DOHH2 (cell line): ENCODE results near the gene GLRX5.

Experiments used
- H3F3A ChIP-seq: fragments of 200-600 bp; sonication (generic), shearing (Covaris generic); 2 replicates; pipeline ENCODE4 v1.6.0; 2016; ENCODE audit warnings: antibody characterized with exemption, mild to moderate bottlenecking; ENCODE audit not compliant: control insufficient read depth, insufficient read depth
- H3K27ac ChIP-seq: fragments of 200-600 bp; sonication (generic); 2 replicates; pipeline ENCODE4 v1.5.1; 2014; ENCODE audit warnings: low read depth, mild to moderate bottlenecking, low read length, moderate library complexity
- H3K27me3 ChIP-seq: fragments of 200-600 bp; sonication (generic); 2 replicates; pipeline ENCODE4 v1.6.1; 2014; ENCODE audit warnings: mild to moderate bottlenecking, low read length, mixed read lengths; ENCODE audit not compliant: control insufficient read depth
- H3K36me3 ChIP-seq: fragments of 200-600 bp; sonication (generic); 2 replicates; pipeline ENCODE4 v1.6.1; 2014; ENCODE audit warnings: mild to moderate bottlenecking, low read length, moderate library complexity, mixed read lengths; ENCODE audit not compliant: control insufficient read depth
- H3K4me1 ChIP-seq: fragments of 200-600 bp; sonication (generic); 2 replicates; pipeline ENCODE4 v1.6.1; 2014; ENCODE audit warnings: mild to moderate bottlenecking, low read length, mixed read lengths; ENCODE audit not compliant: control insufficient read depth
- H3K4me2 ChIP-seq: fragments of 200-600 bp; sonication (generic); 2 replicates; pipeline ENCODE4 v1.6.0; 2014; ENCODE audit warnings: mild to moderate bottlenecking, low read length, moderate library complexity
- H3K4me3 ChIP-seq: fragments of 200-600 bp; sonication (generic); 2 replicates; pipeline ENCODE4 v1.5.1; 2014; ENCODE audit warnings: mild to moderate bottlenecking, low read length, mixed read lengths
- H3K79me2 ChIP-seq: fragments of 200-600 bp; sonication (generic); 2 replicates; pipeline ENCODE4 v1.6.1; 2014; ENCODE audit warnings: mild to moderate bottlenecking, low read length, mixed read lengths; ENCODE audit not compliant: control insufficient read depth
- H3K9me2 ChIP-seq: fragments of 200-600 bp; sonication (generic); replicated peaks from 2 replicates; pipeline ENCODE4 v1.6.1; 2014; ENCODE audit warnings: mild to moderate bottlenecking, low read length, mixed read lengths; ENCODE audit not compliant: control insufficient read depth
- H3K9me3 ChIP-seq: fragments of 200-600 bp; sonication (generic); 2 replicates; pipeline ENCODE4 v1.6.1; 2014; ENCODE audit warnings: antibody characterized with exemption, low read length, mixed read lengths; ENCODE audit not compliant: control insufficient read depth, insufficient read depth
- H4K20me1 ChIP-seq: fragments of 200-600 bp; sonication (generic); 2 replicates; pipeline ENCODE4 v1.6.0; 2014; ENCODE audit warnings: low read depth, mild to moderate bottlenecking, antibody characterized with exemption, low read length, moderate library complexity; ENCODE audit not compliant: control insufficient read depth, insufficient read depth
- EZH2phosphoT487 ChIP-seq: fragments of 200-600 bp; sonication (generic); IDR thresholded peaks from 2 replicates; pipeline ENCODE4 v1.6.1; 2017; ENCODE audit warnings: borderline replicate concordance, mild to moderate bottlenecking, antibody characterized with exemption, low read length, moderate library complexity, mixed read lengths
- TF ChIP-seq, protein P1 (sequence below): fragments of 200-600 bp; sonication (generic); IDR thresholded peaks from one replicate; pipeline ENCODE4 v1.5.1; 2014; ENCODE audit warnings: antibody characterized with exemption, mild to moderate bottlenecking, low read depth, low read length; ENCODE audit not compliant: poor library complexity, severe bottlenecking

Gene GLRX5

GRCh38 chr14:95573313-95573712 is 38.5 kb downstream of the GLRX5 start:
- TF ChIP-seq, protein P1, sequence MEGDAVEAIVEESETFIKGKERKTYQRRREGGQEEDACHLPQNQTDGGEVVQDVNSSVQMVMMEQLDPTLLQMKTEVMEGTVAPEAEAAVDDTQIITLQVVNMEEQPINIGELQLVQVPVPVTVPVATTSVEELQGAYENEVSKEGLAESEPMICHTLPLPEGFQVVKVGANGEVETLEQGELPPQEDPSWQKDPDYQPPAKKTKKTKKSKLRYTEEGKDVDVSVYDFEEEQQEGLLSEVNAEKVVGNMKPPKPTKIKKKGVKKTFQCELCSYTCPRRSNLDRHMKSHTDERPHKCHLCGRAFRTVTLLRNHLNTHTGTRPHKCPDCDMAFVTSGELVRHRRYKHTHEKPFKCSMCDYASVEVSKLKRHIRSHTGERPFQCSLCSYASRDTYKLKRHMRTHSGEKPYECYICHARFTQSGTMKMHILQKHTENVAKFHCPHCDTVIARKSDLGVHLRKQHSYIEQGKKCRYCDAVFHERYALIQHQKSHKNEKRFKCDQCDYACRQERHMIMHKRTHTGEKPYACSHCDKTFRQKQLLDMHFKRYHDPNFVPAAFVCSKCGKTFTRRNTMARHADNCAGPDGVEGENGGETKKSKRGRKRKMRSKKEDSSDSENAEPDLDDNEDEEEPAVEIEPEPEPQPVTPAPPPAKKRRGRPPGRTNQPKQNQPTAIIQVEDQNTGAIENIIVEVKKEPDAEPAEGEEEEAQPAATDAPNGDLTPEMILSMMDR, result no peak
- no peak for TF ChIP-seq EZH2phosphoT487
- Histone ChIP-seq H3K27ac (no peak overlapping the region), H3K27me3 (peaks cover 80% of the 10 kb centered on the region)

DNA sequence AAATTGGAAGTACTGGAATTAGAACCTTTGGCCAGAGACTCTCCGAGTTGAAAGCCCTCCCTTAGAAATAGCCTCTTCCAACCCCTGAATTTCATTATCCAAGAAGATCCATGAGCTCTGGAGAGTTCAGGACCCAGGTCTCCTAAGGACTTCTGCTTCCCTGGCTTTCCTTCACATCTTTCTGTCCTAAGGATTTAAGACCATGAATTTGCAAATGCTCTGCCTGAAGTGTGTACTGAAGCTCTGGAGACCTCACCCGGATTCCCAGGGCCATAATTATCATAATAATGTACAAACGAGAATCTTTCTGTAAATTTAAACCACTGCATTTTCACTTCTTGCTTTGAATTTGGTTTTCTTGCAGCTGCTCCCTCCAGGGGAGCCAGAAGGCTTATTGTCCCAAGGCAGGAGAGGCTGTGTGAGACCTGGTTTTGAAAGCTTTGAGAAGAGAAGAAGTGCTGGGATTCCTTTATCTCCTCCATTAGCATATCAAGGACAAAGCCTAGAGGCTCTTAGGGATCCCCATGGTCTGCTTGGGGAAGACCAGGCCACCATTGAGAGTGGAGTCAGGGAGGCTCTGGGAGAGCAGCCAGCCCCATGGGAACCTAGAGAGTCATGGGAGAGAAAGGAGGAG is 41.1 kb downstream of the GLRX5 start:
- no peaks in the 10 kb centered on the region for H3K36me3 ChIP-seq
- H3K27ac ChIP-seq, result no peak overlapping the region
- peaks cover 73% of the 10 kb centered on the region for H3K27me3 ChIP-seq
- peak overlapping the region; percentile 53; the same call in 1 of the 2 replicates for H3K4me3 ChIP-seq
- no peaks in the 10 kb centered on the region for H3K9me2 ChIP-seq
- H3K4me2 ChIP-seq, result peak overlapping the region; percentile 77
- H4K20me1 ChIP-seq, result peaks cover 7% of the 10 kb centered on the region; the same call in 1 of the 2 replicates
- no peak for TF ChIP-seq EZH2phosphoT487
- TF ChIP-seq, protein P1, result no peak
- no peaks in the 10 kb centered on the region for H3K79me2 ChIP-seq
- H3K4me1 ChIP-seq, result peaks cover 46% of the 10 kb centered on the region
- no peaks in the 10 kb centered on the region for H3K9me3 ChIP-seq
- peaks cover 6% of the 10 kb centered on the region; the same call in 1 of the 2 replicates for H3F3A ChIP-seq

More at GRCh38 chr14:95573313-95573712, 38.5 kb downstream of the GLRX5 start:
- Histone ChIP-seq H3K4me3 (no peak overlapping the region), H3K4me1 (peaks cover 41% of the 10 kb centered on the region), H3K4me2 (no peak overlapping the region), H3K36me3 (no peaks in the 10 kb centered on the region), H3K9me3 (no peaks in the 10 kb centered on the region), H3K79me2 (no peaks in the 10 kb centered on the region), H4K20me1 (peaks cover 7% of the 10 kb centered on the region; the same call in 1 of the 2 replicates), H3K9me2 (no peaks in the 10 kb centered on the region), H3F3A (peaks cover 6% of the 10 kb centered on the region; the same call in 1 of the 2 replicates)

DNA sequence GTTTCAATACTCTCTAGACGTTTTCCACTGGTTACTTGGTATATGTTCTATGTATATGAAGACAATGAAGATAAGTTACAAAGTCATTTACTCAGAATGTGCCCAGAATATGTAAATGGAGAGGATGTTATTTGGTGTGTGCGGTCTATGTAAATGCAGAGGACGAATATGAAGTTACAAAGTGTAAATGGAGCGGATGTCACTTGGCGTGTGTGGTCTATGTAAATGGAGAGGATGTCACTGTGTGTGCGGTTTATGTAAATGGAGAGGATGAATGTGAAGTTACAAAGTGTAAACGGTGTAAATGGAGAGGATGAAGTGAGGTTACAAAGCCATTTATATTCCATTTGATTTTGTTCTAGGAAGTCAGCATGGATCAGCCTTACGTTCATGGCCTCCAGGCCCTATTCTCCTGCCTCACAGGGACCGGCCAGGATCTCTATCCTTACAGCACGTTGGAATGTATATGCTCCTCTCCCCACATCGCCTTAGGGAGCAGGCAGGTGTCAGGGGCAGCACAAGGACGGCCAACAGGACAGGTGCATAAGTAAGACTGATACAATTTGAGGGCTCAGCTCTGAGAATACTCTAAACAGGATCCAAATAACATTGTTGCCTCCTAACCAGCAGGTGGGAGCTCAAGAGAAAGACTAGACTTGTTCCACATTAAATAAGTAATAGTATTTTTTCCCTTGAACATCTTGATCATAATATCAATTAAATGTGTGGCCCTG is 42.4 kb downstream of the GLRX5 start:
- Histone ChIP-seq H3K4me3 (peak overlapping the region; percentile 53), H3K9me2 (no peaks in the 10 kb centered on the region), H3F3A (peaks cover 6% of the 10 kb centered on the region; the same call in 1 of the 2 replicates), H3K79me2 (no peaks in the 10 kb centered on the region), H3K4me2 (peak overlapping the region; percentile 77), H3K27me3 (peaks cover 72% of the 10 kb centered on the region), H4K20me1 (peaks cover 7% of the 10 kb centered on the region; the same call in 1 of the 2 replicates), H3K27ac (peak overlapping the region; percentile 70), H3K9me3 (no peaks in the 10 kb centered on the region), H3K4me1 (peaks cover 46% of the 10 kb centered on the region), H3K36me3 (no peaks in the 10 kb centered on the region)
- peak; percentile 81; the same call in 1 of the 2 replicates for TF ChIP-seq EZH2phosphoT487
- TF ChIP-seq, protein P1, result no peak
